ENCODE measurements around the gene GSTT4. TPM values are rescaled to one million over a fixed set of nuclear protein-coding genes. Genes with fewer than 3 reads are reported as not detected.

The GSTT4 gene
- total RNA-seq = not detected
- polyA plus RNA-seq = not detected
- long read RNA-seq, donor 1 = 0 reads
- long read RNA-seq, donor 2 = 0 reads
- long read RNA-seq, donor 3 = 0 reads
- long read RNA-seq, donor 4, partial matches to known transcripts = 70 of 70 reads
- long read RNA-seq, donor 4, other reads (novel, unspliced or antisense) = 0 of 70 reads
- long read RNA-seq, donor 5 = 0 reads
- long read RNA-seq, donor 6 = 0 reads
- long read RNA-seq, donor 7 = 0 reads
- long read RNA-seq, donor 8 = 0 reads
- long read RNA-seq, donor 9 = 0 reads
- long read RNA-seq, donor 10 = 0 reads

- no peak within 1 kb of the TSS for H3K27ac ChIP-seq (ENCODE audit: low read depth in 1 of 2, low read length in 1 of 2)
- no peaks in the 10 kb centered on the region for H3K27me3 ChIP-seq (ENCODE audit: control insufficient read depth in 2 of 2, insufficient read depth in 1 of 2, low read length in 1 of 2)
- DNase-seq (ENCODE audit: low read depth in 6 of 9, low spot score in 9 of 9) = no peak
- no peaks in the 10 kb centered on the region for H3K36me3 ChIP-seq (ENCODE audit: control insufficient read depth in 2 of 2, insufficient read depth in 2 of 2, low read length in 1 of 2)
- 95% methylated on average over 6 of the region's 6 CpGs for WGBS
- no peaks in the 10 kb centered on the region for H3K9me3 ChIP-seq (ENCODE audit: control insufficient read depth in 2 of 2, insufficient read depth in 1 of 2, low read length in 1 of 2)
- no peaks in the 10 kb centered on the region for H3K4me1 ChIP-seq (ENCODE audit: control insufficient read depth in 2 of 2, insufficient read depth in 2 of 2, low read length in 2 of 2)
- H3K4me3 ChIP-seq (ENCODE audit: low read length in 2 of 2) = no peak within 1 kb of the TSS
Observed at GRCh38 chr22:24005201-24005600, at the start of gene GSTT4. Gene GSTT4 (minus strand): TSS chr22:24005453. CDS start chr22:24005356, 97 bp downstream.

- H3K9me3 ChIP-seq (ENCODE audit: control insufficient read depth in 2 of 2, insufficient read depth in 1 of 2, low read length in 1 of 2) = no peaks in the 10 kb centered on the region
- no peak overlapping the region for H3K27ac ChIP-seq (ENCODE audit: low read depth in 1 of 2, low read length in 1 of 2)
- WGBS = 98% methylated on average over 3 of the region's 3 CpGs
- no peak overlapping the region for H3K4me3 ChIP-seq (ENCODE audit: low read length in 2 of 2)
- H3K27me3 ChIP-seq (ENCODE audit: control insufficient read depth in 2 of 2, insufficient read depth in 1 of 2, low read length in 1 of 2) = no peaks in the 10 kb centered on the region
- no peaks in the 10 kb centered on the region for H3K4me1 ChIP-seq (ENCODE audit: control insufficient read depth in 2 of 2, insufficient read depth in 2 of 2, low read length in 2 of 2)
- no peak for DNase-seq (ENCODE audit: low read depth in 6 of 9, low spot score in 9 of 9)
- H3K36me3 ChIP-seq (ENCODE audit: control insufficient read depth in 2 of 2, insufficient read depth in 2 of 2, low read length in 1 of 2) = peaks cover 71 to 81% of the 10 kb centered on the region in 2 donors
Observed at GRCh38 chr22:24054356-24054755, 49.1 kb upstream of the GSTT4 start.

GRCh38 chr22:24053481-24054226, 48.4 kb upstream of the GSTT4 start:
- Histone ChIP-seq H3K27ac (ENCODE audit: low read depth in 1 of 2, low read length in 1 of 2) (no peak overlapping the region), H3K4me1 (ENCODE audit: control insufficient read depth in 2 of 2, insufficient read depth in 2 of 2, low read length in 2 of 2) (no peaks in the 10 kb centered on the region)
- WGBS = 91% methylated on average over 10 of the region's 10 CpGs

GRCh38 chr22:24051568-24051967, 46.3 kb upstream of the GSTT4 start:
- H3K4me1 ChIP-seq (ENCODE audit: control insufficient read depth in 2 of 2, insufficient read depth in 2 of 2, low read length in 2 of 2) = no peaks in the 10 kb centered on the region
- WGBS = 93% methylated on average over 4 of the region's 4 CpGs
- H3K27ac ChIP-seq (ENCODE audit: low read depth in 1 of 2, low read length in 1 of 2) = no peak overlapping the region
- no peak for DNase-seq (ENCODE audit: low read depth in 6 of 9, low spot score in 9 of 9)
- H3K9me3 ChIP-seq (ENCODE audit: control insufficient read depth in 2 of 2, insufficient read depth in 1 of 2, low read length in 1 of 2) = no peaks in the 10 kb centered on the region
- H3K36me3 ChIP-seq (ENCODE audit: control insufficient read depth in 2 of 2, insufficient read depth in 2 of 2, low read length in 1 of 2) = peaks cover 71 to 85% of the 10 kb centered on the region in 2 donors
- H3K27me3 ChIP-seq (ENCODE audit: control insufficient read depth in 2 of 2, insufficient read depth in 1 of 2, low read length in 1 of 2) = no peaks in the 10 kb centered on the region
- no peak overlapping the region for H3K4me3 ChIP-seq (ENCODE audit: low read length in 2 of 2)

More at GRCh38 chr22:24053481-24054226, 48.4 kb upstream of the GSTT4 start:
- Histone ChIP-seq H3K36me3 (ENCODE audit: control insufficient read depth in 2 of 2, insufficient read depth in 2 of 2, low read length in 1 of 2) (peaks cover 70 to 81% of the 10 kb centered on the region in 2 donors), H3K4me3 (ENCODE audit: low read length in 2 of 2) (no peak overlapping the region), H3K27me3 (ENCODE audit: control insufficient read depth in 2 of 2, insufficient read depth in 1 of 2, low read length in 1 of 2) (no peaks in the 10 kb centered on the region), H3K9me3 (ENCODE audit: control insufficient read depth in 2 of 2, insufficient read depth in 1 of 2, low read length in 1 of 2) (no peaks in the 10 kb centered on the region)
- no peak for DNase-seq (ENCODE audit: low read depth in 6 of 9, low spot score in 9 of 9)

- H3K4me1 ChIP-seq (ENCODE audit: control insufficient read depth in 2 of 2, insufficient read depth in 2 of 2, low read length in 2 of 2) = no peaks in the 10 kb centered on the region
- no peak overlapping the region for H3K27ac ChIP-seq (ENCODE audit: low read depth in 1 of 2, low read length in 1 of 2)
- H3K9me3 ChIP-seq (ENCODE audit: control insufficient read depth in 2 of 2, insufficient read depth in 1 of 2, low read length in 1 of 2) = no peaks in the 10 kb centered on the region
- H3K36me3 ChIP-seq (ENCODE audit: control insufficient read depth in 2 of 2, insufficient read depth in 2 of 2, low read length in 1 of 2) = peaks cover 65 to 85% of the 10 kb centered on the region in 2 donors
- WGBS = 97% methylated on average over 5 of the region's 5 CpGs
- H3K4me3 ChIP-seq (ENCODE audit: low read length in 2 of 2) = no peak overlapping the region
- DNase-seq (ENCODE audit: low read depth in 6 of 9, low spot score in 9 of 9) = no peak
- no peaks in the 10 kb centered on the region for H3K27me3 ChIP-seq (ENCODE audit: control insufficient read depth in 2 of 2, insufficient read depth in 1 of 2, low read length in 1 of 2)
Observed at GRCh38 chr22:24051028-24051427, 45.8 kb upstream of the GSTT4 start.

- Histone ChIP-seq H3K4me1 (ENCODE audit: control insufficient read depth in 2 of 2, insufficient read depth in 2 of 2, low read length in 2 of 2) (no peaks in the 10 kb centered on the region), H3K27ac (ENCODE audit: low read depth in 1 of 2, low read length in 1 of 2) (no peak overlapping the region), H3K4me3 (ENCODE audit: low read length in 2 of 2) (no peak overlapping the region), H3K27me3 (ENCODE audit: control insufficient read depth in 2 of 2, insufficient read depth in 1 of 2, low read length in 1 of 2) (no peaks in the 10 kb centered on the region), H3K9me3 (ENCODE audit: control insufficient read depth in 2 of 2, insufficient read depth in 1 of 2, low read length in 1 of 2) (no peaks in the 10 kb centered on the region), H3K36me3 (ENCODE audit: control insufficient read depth in 2 of 2, insufficient read depth in 2 of 2, low read length in 1 of 2) (peaks cover 61 to 84% of the 10 kb centered on the region in 2 donors)
- no peak for DNase-seq (ENCODE audit: low read depth in 6 of 9, low spot score in 9 of 9)
- 97% methylated on average over 2 of the region's 2 CpGs for WGBS
Observed at GRCh38 chr22:24049978-24050377, 44.7 kb upstream of the GSTT4 start.

GRCh38 chr22:24049211-24049610, 44.0 kb upstream of the GSTT4 start:
- no peaks in the 10 kb centered on the region for H3K4me1 ChIP-seq (ENCODE audit: control insufficient read depth in 2 of 2, insufficient read depth in 2 of 2, low read length in 2 of 2)
- H3K27me3 ChIP-seq (ENCODE audit: control insufficient read depth in 2 of 2, insufficient read depth in 1 of 2, low read length in 1 of 2) = no peaks in the 10 kb centered on the region
- no peaks in the 10 kb centered on the region for H3K9me3 ChIP-seq (ENCODE audit: control insufficient read depth in 2 of 2, insufficient read depth in 1 of 2, low read length in 1 of 2)
- H3K27ac ChIP-seq (ENCODE audit: low read depth in 1 of 2, low read length in 1 of 2) = no peak overlapping the region
- peaks cover 53 to 83% of the 10 kb centered on the region in 2 donors for H3K36me3 ChIP-seq (ENCODE audit: control insufficient read depth in 2 of 2, insufficient read depth in 2 of 2, low read length in 1 of 2)
- no peak overlapping the region for H3K4me3 ChIP-seq (ENCODE audit: low read length in 2 of 2)
- DNase-seq (ENCODE audit: low read depth in 6 of 9, low spot score in 9 of 9) = no peak
- WGBS = 98% methylated on average over 5 of the region's 5 CpGs

- no peak for DNase-seq (ENCODE audit: low read depth in 6 of 9, low spot score in 9 of 9)
- Histone ChIP-seq H3K4me1 (ENCODE audit: control insufficient read depth in 2 of 2, insufficient read depth in 2 of 2, low read length in 2 of 2) (no peaks in the 10 kb centered on the region), H3K27ac (ENCODE audit: low read depth in 1 of 2, low read length in 1 of 2) (no peak overlapping the region), H3K4me3 (ENCODE audit: low read length in 2 of 2) (no peak overlapping the region), H3K36me3 (ENCODE audit: control insufficient read depth in 2 of 2, insufficient read depth in 2 of 2, low read length in 1 of 2) (peaks cover 58 to 89% of the 10 kb centered on the region in 2 donors), H3K27me3 (ENCODE audit: control insufficient read depth in 2 of 2, insufficient read depth in 1 of 2, low read length in 1 of 2) (no peaks in the 10 kb centered on the region), H3K9me3 (ENCODE audit: control insufficient read depth in 2 of 2, insufficient read depth in 1 of 2, low read length in 1 of 2) (no peaks in the 10 kb centered on the region)
- 95% methylated on average over 5 of the region's 5 CpGs for WGBS
Observed at GRCh38 chr22:24046024-24046423, 40.8 kb upstream of the GSTT4 start.

- no peak for DNase-seq (ENCODE audit: low read depth in 6 of 9, low spot score in 9 of 9)
Observed at GRCh38 chr22:24043958-24044357, 38.7 kb upstream of the GSTT4 start.

More at GRCh38 chr22:24043958-24044357, 38.7 kb upstream of the GSTT4 start:
- WGBS = 99% methylated on average over 4 of the region's 4 CpGs
- Histone ChIP-seq H3K27ac (ENCODE audit: low read depth in 1 of 2, low read length in 1 of 2) (no peak overlapping the region), H3K27me3 (ENCODE audit: control insufficient read depth in 2 of 2, insufficient read depth in 1 of 2, low read length in 1 of 2) (no peaks in the 10 kb centered on the region), H3K36me3 (ENCODE audit: control insufficient read depth in 2 of 2, insufficient read depth in 2 of 2, low read length in 1 of 2) (peaks cover 55 to 91% of the 10 kb centered on the region in 2 donors), H3K4me3 (ENCODE audit: low read length in 2 of 2) (no peak overlapping the region), H3K9me3 (ENCODE audit: control insufficient read depth in 2 of 2, insufficient read depth in 1 of 2, low read length in 1 of 2) (no peaks in the 10 kb centered on the region), H3K4me1 (ENCODE audit: control insufficient read depth in 2 of 2, insufficient read depth in 2 of 2, low read length in 2 of 2) (peaks cover 0 to 2% of the 10 kb centered on the region in 2 donors)
